Germinal center (tissue), 1 donor: Measurements from ENCODE around the gene ANXA6.
"Not testable (repeated sequence)": the region's sequence is repeated elsewhere in the genome, so short reads cannot be mapped to it uniquely, and the experiment has no call there.

Source experiments
- DNase-seq: peaks from one replicate; pipeline ENCODE4 v3.0.0; 2012; ENCODE audit warnings: mixed read lengths, low spot score

ANXA6 gene

GRCh38 chr5:151181818-151182523, 24.4 kb upstream of the ANXA6 start:
- no peak for DNase-seq

GRCh38 chr5:151180291-151180690, 22.7 kb upstream of the ANXA6 start:
- no peak for DNase-seq

- no peak for DNase-seq
These were observed 21.9 kb upstream of the ANXA6 start for GRCh38 chr5:151179489-151179840.

GRCh38 chr5:151178777-151179488, 21.4 kb upstream of the ANXA6 start:
- DNase-seq: no peak

- no peak for DNase-seq
These were observed 20.8 kb upstream of the ANXA6 start for GRCh38 chr5:151178372-151178771.

GRCh38 chr5:151176268-151176667, 18.7 kb upstream of the ANXA6 start:
- not testable (repeated sequence) for DNase-seq

GRCh38 chr5:151174612-151175101, 17.1 kb upstream of the ANXA6 start:
- no peak for DNase-seq

- no peak for DNase-seq
These were observed 16.4 kb upstream of the ANXA6 start for GRCh38 chr5:151173711-151174611.

GRCh38 chr5:151171529-151171928, 13.9 kb upstream of the ANXA6 start:
- no peak for DNase-seq

- no peak for DNase-seq
These were observed 11.2 kb upstream of the ANXA6 start for GRCh38 chr5:151168602-151169344.

- DNase-seq: no peak
These were observed 9.4 kb upstream of the ANXA6 start for GRCh38 chr5:151167022-151167421.

GRCh38 chr5:151164687-151165392, 7.3 kb upstream of the ANXA6 start:
- DNase-seq: peak; percentile 76

GRCh38 chr5:151162776-151163175, 5.2 kb upstream of the ANXA6 start:
- no peak for DNase-seq

GRCh38 chr5:151159649-151160373, 2.2 kb upstream of the ANXA6 start:
- DNase-seq: no peak

GRCh38 chr5:151158287-151158661, 695 bp upstream of the ANXA6 start:
- no peak for DNase-seq

GRCh38 chr5:151156507-151157420, 815 bp downstream of the ANXA6 start:
- no peak for DNase-seq

- peak; percentile 44 for DNase-seq
These were observed 1.6 kb downstream of the ANXA6 start for GRCh38 chr5:151155775-151156506.

- DNase-seq: peak; percentile 47
These were observed 2.4 kb downstream of the ANXA6 start for GRCh38 chr5:151154931-151155774.
